H9 (cell line): ENCODE measurements around the gene KHSRP. TPM values are rescaled to one million over a fixed set of nuclear protein-coding genes. Genes with fewer than 3 reads are reported as not detected.
A peak's percentile ranks its signal among the peaks of the same experiment; 100 is the strongest.

Experiments
- DNase-seq: peaks from one replicate; pipeline ENCODE4 v3.0.0-alpha.2; 2017
- H2AFZ ChIP-seq: one replicate; pipeline ENCODE4 v1.6.1; 2013; ENCODE audit warnings: mild to moderate bottlenecking, low read length, control low read depth, moderate library complexity
- H2AK5ac ChIP-seq: 2 replicates; pipeline ENCODE4 v1.6.1; 2013; ENCODE audit warnings: low read length, control low read depth, mixed read lengths; ENCODE audit not compliant: insufficient read length
- H2BK120ac ChIP-seq: one replicate; pipeline ENCODE4 v1.6.1; 2013; ENCODE audit warnings: low read depth, mild to moderate bottlenecking, low read length, control low read depth, inconsistent platforms; ENCODE audit not compliant: poor library complexity, severe bottlenecking
- H2BK12ac ChIP-seq: 2 replicates; pipeline ENCODE4 v1.6.1; 2013; ENCODE audit warnings: low read length, control low read depth, mixed read lengths, low read depth; ENCODE audit not compliant: insufficient read length
- H2BK15ac ChIP-seq: 2 replicates; pipeline ENCODE4 v1.6.1; 2013; ENCODE audit warnings: low read depth, low read length, control low read depth
- H2BK20ac ChIP-seq: one replicate; pipeline ENCODE4 v1.6.1; 2013; ENCODE audit warnings: low read depth, mild to moderate bottlenecking, low read length, control low read depth, inconsistent platforms; ENCODE audit not compliant: poor library complexity, severe bottlenecking
- H2BK5ac ChIP-seq: 2 replicates; pipeline ENCODE4 v1.6.1; 2013; ENCODE audit warnings: low read length, control low read depth, mixed read lengths; ENCODE audit not compliant: insufficient read length
- H3K14ac ChIP-seq: 2 replicates; pipeline ENCODE4 v1.6.1; 2013; ENCODE audit warnings: low read length, control low read depth; ENCODE audit not compliant: insufficient read depth
- H3K18ac ChIP-seq: 2 replicates; pipeline ENCODE4 v1.6.1; 2013; ENCODE audit warnings: low read depth, mild to moderate bottlenecking, mixed read lengths, low read length, control low read depth; ENCODE audit not compliant: insufficient read length
- H3K23ac ChIP-seq: 2 replicates; pipeline ENCODE4 v1.6.1; 2013; ENCODE audit warnings: low read length, control low read depth, mixed read lengths, low read depth; ENCODE audit not compliant: insufficient read length
- H3K23me2 ChIP-seq: 2 replicates; pipeline ENCODE4 v1.6.1; 2013; ENCODE audit warnings: low read depth, mild to moderate bottlenecking, mixed read lengths, low read length, control low read depth; ENCODE audit not compliant: insufficient read length, poor library complexity, severe bottlenecking
- H3K27ac ChIP-seq: 2 replicates; pipeline ENCODE4 v1.5.1; 2013; ENCODE audit warnings: low read length, control low read depth, mixed read lengths, low read depth; ENCODE audit not compliant: insufficient read length
- H3K27me3 ChIP-seq: 2 replicates; pipeline ENCODE4 v1.6.1; 2013; ENCODE audit warnings: low read length, control low read depth, inconsistent platforms; ENCODE audit not compliant: insufficient read depth
- H3K4ac ChIP-seq: 2 replicates; pipeline ENCODE4 v1.6.1; 2013; ENCODE audit warnings: low read depth, mild to moderate bottlenecking, control low read depth, inconsistent platforms, low read length, moderate library complexity
- H3K4me1 ChIP-seq: 2 replicates; pipeline ENCODE4 v1.6.1; 2013; ENCODE audit warnings: low read length, control low read depth, inconsistent platforms; ENCODE audit not compliant: insufficient read depth
- H3K4me2 ChIP-seq: 2 replicates; pipeline ENCODE4 v1.6.1; 2013; ENCODE audit warnings: low read length, control low read depth, mixed read lengths; ENCODE audit not compliant: insufficient read length, insufficient read depth
- H3K56ac ChIP-seq: 2 replicates; pipeline ENCODE4 v1.6.1; 2013; ENCODE audit warnings: low read depth, mild to moderate bottlenecking, mixed read lengths, low read length, control low read depth; ENCODE audit not compliant: insufficient read length
- H3K79me1 ChIP-seq: 2 replicates; pipeline ENCODE4 v1.6.1; 2013; ENCODE audit warnings: low read depth, mild to moderate bottlenecking, moderate library complexity, low read length, control low read depth, inconsistent platforms; ENCODE audit not compliant: insufficient read depth, poor library complexity, severe bottlenecking
- H3K79me2 ChIP-seq: 2 replicates; pipeline ENCODE4 v1.6.1; 2013; ENCODE audit warnings: low read length, control low read depth, inconsistent platforms; ENCODE audit not compliant: insufficient read depth
- H3K9ac ChIP-seq: 2 replicates; pipeline ENCODE4 v1.6.1; 2013; ENCODE audit warnings: low read length, control low read depth, mixed read lengths; ENCODE audit not compliant: insufficient read length; ENCODE audit errors: extremely low read depth
- H3K9me3 ChIP-seq: one replicate; pipeline ENCODE4 v1.6.1; 2013; ENCODE audit warnings: low read depth, low read length, inconsistent platforms; ENCODE audit not compliant: control insufficient read depth
- H3T11ph ChIP-seq: one replicate; pipeline ENCODE4 v1.6.1; 2013; ENCODE audit warnings: mild to moderate bottlenecking, low read length, control low read depth, inconsistent platforms
- H4K20me1 ChIP-seq: one replicate; pipeline ENCODE4 v1.6.1; 2013; ENCODE audit not compliant: control insufficient read depth, insufficient read length, insufficient read depth
- H4K5ac ChIP-seq: 2 replicates; pipeline ENCODE4 v1.6.1; 2013; ENCODE audit warnings: low read depth, mild to moderate bottlenecking, mixed read lengths, low read length, control low read depth; ENCODE audit not compliant: insufficient read length
- H4K8ac ChIP-seq: replicated peaks from 2 replicates; pipeline ENCODE4 v1.6.1; 2013; ENCODE audit warnings: low read length, control low read depth, mixed read lengths, low read depth; ENCODE audit not compliant: insufficient read length
- H4K91ac ChIP-seq: 2 replicates; pipeline ENCODE4 v1.6.1; 2013; ENCODE audit warnings: low read depth, mild to moderate bottlenecking, moderate library complexity, mixed read lengths, low read length, control low read depth; ENCODE audit not compliant: insufficient read length
- H3K27ac Mint-ChIP-seq, 3 experiments: 2 replicates in 2 of 3; 3 replicates in 1 of 3; pipeline ENCODE4 v1.8.0; 2020 to 2021; ENCODE audit warnings: mixed read lengths in 3 of 3, mild to moderate bottlenecking in 1 of 3, moderate library complexity in 1 of 3
- H3K27me3 Mint-ChIP-seq: 2 replicates; pipeline ENCODE4 v1.8.0; 2021; ENCODE audit warnings: low read depth, mild to moderate bottlenecking, moderate library complexity, mixed read lengths
- H3K36me3 Mint-ChIP-seq, 3 experiments: 2 replicates in 2 of 3; 3 replicates in 1 of 3; pipeline ENCODE4 v1.8.0; 2020 to 2021; ENCODE audit warnings: low read depth in 3 of 3, mixed read lengths in 3 of 3; ENCODE audit not compliant: insufficient read depth in 1 of 3
- H3K4me1 Mint-ChIP-seq, 2 experiments: 2 replicates each; pipeline ENCODE4 v1.8.0; 2020; ENCODE audit warnings: mixed read lengths in 2 of 2
- H3K4me3 Mint-ChIP-seq, 2 experiments: 2 replicates in 1 of 2; 3 replicates in 1 of 2; pipeline ENCODE4 v1.8.0; 2020 to 2021; ENCODE audit warnings: mild to moderate bottlenecking in 2 of 2, mixed read lengths in 2 of 2, moderate library complexity in 1 of 2
- H3K9me3 Mint-ChIP-seq, 2 experiments: 2 replicates in 1 of 2; 3 replicates in 1 of 2; pipeline ENCODE4 v1.8.0; 2020; ENCODE audit warnings: mild to moderate bottlenecking in 2 of 2, mixed read lengths in 2 of 2, moderate library complexity in 1 of 2
- WGBS: extraction: QIAGEN DNeasy Blood & Tissue Kit; methylation state at CpG from one replicate; pipeline ENCODE4 v1.1.7; 2013; ENCODE audit warnings: missing lambda C conversion rate, low lambda C conversion rate, mixed read lengths; ENCODE audit not compliant: insufficient read length; ENCODE audit errors: extremely low coverage; 5-methylcytosine and 5-hydroxymethylcytosine counted together
- total RNA-seq: library from RNA; stranded (reverse); gene quantifications from 2 replicates; pipeline ENCODE4 v1.2.1, GENCODE V29; 2021
- TF ChIP-seq, protein P1 (sequence below): fragments of 200-600 bp; sonication (generic); conservative IDR thresholded peaks from 3 replicates; pipeline ENCODE4 v1.8.0; 2021; ENCODE audit warnings: antibody characterized with exemption, mild to moderate bottlenecking

KHSRP gene
- total RNA-seq, 1 experiment from 2014 or later = 602 TPM

DNA sequence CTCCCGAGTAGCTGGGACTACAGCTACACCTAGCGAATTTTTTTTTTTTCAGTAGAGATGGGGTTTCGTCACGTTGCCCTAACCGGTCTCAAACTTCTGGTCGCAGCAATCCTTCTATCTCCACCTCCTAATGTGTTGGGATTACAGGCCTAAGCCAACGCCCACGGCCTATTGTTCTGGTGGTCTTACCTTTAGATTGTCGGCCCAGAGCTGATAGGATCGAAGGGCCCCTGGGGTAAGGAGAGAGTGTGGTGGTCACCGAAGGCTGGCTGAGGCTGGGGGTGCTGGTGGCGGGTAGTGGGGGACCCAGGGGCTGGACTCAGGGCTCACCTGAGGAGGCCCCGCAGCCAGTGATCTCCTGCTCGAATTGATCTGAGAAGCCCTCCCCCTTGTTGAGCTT, 46.5 kb upstream of the KHSRP start:
- Histone ChIP-seq H3K79me1 (no peaks in the 10 kb centered on the region), H2BK12ac (no peak overlapping the region), H4K20me1 (no peaks in the 10 kb centered on the region), H3K79me2 (no peaks in the 10 kb centered on the region), H4K8ac (no peak overlapping the region), H2AFZ (no peak overlapping the region), H3K4me2 (no peak overlapping the region), H2BK5ac (no peak overlapping the region), H2BK15ac (no peak overlapping the region), H3K9ac (no peak overlapping the region), H3K23me2 (peaks cover 10% of the 10 kb centered on the region), H4K5ac (no peak overlapping the region), H3K27ac (no peak overlapping the region), H3K9me3 (no peaks in the 10 kb centered on the region), H2BK120ac (no peak overlapping the region), H2BK20ac (no peak overlapping the region), H3K4me1 (no peaks in the 10 kb centered on the region), H3T11ph (no peak overlapping the region), H3K56ac (no peak overlapping the region), H2AK5ac (no peak overlapping the region), H4K91ac (no peak overlapping the region), H3K27me3 (no peaks in the 10 kb centered on the region; the same call in 1 of the 2 replicates), H3K18ac (no peak overlapping the region), H3K23ac (no peak overlapping the region), H3K4ac (no peak overlapping the region), H3K14ac (no peak overlapping the region)
- Mint-ChIP-seq H3K4me1 (peaks cover 9 to 25% of the 10 kb centered on the region in 2 experiments), H3K27ac (peak overlapping the region in 2 of 3 experiments; percentile 39 to 61; a peak in 2 of 7 replicates), H3K4me3 (0 out of 5 replicates have a peak overlapping the region, but pooled peaks of 1 of the 2 experiments have one; percentile 32), H3K9me3 (no peaks in the 10 kb centered on the region), H3K27me3 (peaks cover 17% of the 10 kb centered on the region), H3K36me3 (peaks cover 0 to 20% (median 14%) of the 10 kb centered on the region in 3 experiments; a peak in 6 of 7 replicates)
- WGBS = no CpG with 5 or more reads among the region's 14 CpGs
- TF ChIP-seq, protein P1, sequence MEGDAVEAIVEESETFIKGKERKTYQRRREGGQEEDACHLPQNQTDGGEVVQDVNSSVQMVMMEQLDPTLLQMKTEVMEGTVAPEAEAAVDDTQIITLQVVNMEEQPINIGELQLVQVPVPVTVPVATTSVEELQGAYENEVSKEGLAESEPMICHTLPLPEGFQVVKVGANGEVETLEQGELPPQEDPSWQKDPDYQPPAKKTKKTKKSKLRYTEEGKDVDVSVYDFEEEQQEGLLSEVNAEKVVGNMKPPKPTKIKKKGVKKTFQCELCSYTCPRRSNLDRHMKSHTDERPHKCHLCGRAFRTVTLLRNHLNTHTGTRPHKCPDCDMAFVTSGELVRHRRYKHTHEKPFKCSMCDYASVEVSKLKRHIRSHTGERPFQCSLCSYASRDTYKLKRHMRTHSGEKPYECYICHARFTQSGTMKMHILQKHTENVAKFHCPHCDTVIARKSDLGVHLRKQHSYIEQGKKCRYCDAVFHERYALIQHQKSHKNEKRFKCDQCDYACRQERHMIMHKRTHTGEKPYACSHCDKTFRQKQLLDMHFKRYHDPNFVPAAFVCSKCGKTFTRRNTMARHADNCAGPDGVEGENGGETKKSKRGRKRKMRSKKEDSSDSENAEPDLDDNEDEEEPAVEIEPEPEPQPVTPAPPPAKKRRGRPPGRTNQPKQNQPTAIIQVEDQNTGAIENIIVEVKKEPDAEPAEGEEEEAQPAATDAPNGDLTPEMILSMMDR = no peak
- DNase-seq = no peak
